Uterus (tissue), 2 donors: ENCODE results near the gene C6orf62.

Source experiments
- CTCF ChIP-seq, 4 experiments: fragments of 200-600 bp in 2 of 4; fragments of 450-650 bp in 2 of 4; sonication (generic) in 2 of 4; IDR thresholded peaks; one replicate each; pipeline ENCODE4 v1.5.1; 2016 to 2019; ENCODE audit warnings: antibody characterized with exemption in 4 of 4, mild to moderate bottlenecking in 2 of 4, moderate library complexity in 1 of 4
- POLR2A ChIP-seq, 2 donors: fragments of 450-650 bp; IDR thresholded peaks; one replicate each; pipeline ENCODE4 v1.6.1; 2016; ENCODE audit warnings: antibody characterized with exemption in 2 of 2, mild to moderate bottlenecking in 1 of 2, moderate library complexity in 1 of 2

- TF ChIP-seq CTCF (IDR thresholded peaks at IDR 0.05) (no peak), POLR2A (IDR thresholded peaks at IDR 0.05) (no peak)
These were observed 16.2 kb downstream of the C6orf62 start for GRCh38 chr6:24702720-24703282.
